GM12878 (cell line): ENCODE results near the gene FNDC3B. TPM values are rescaled to one million over a fixed set of nuclear protein-coding genes. Genes with fewer than 3 reads are reported as not detected.

Source experiments
- ATAC-seq: fragments of 200-7000 bp; cut with Tn5 transposase; 3 replicates; pipeline ENCODE4 v1.9.1; 2020; ENCODE audit warnings: mild to moderate bottlenecking, moderate library complexity
- BruUV-seq: library from RNA; stranded (reverse); fragments of 400-500 nt; replicated peaks from 2 replicates; lab custom pipeline; 2021; lab: Mats Ljungman, UMichigan
- CTCF ChIA-PET: fragments of 300-600 bp; sonication (Branson Sonifier 250); formaldehyde crosslinking; extraction: SDS; loops from one replicate; lab custom pipeline; 2021; ENCODE audit warnings: inconsistent platforms; lab: Yijun Ruan, JAX
- POLR2A ChIA-PET: fragments of 350-600 bp; formaldehyde crosslinking; extraction: SDS; loops from one replicate; lab custom pipeline; 2021; ENCODE audit warnings: inconsistent platforms; lab: Charles Lee
- RAD21 ChIA-PET: fragments of 300-600 bp; sonication (Branson Sonifier 250); formaldehyde crosslinking; loops from one replicate; lab custom pipeline; 2023; ENCODE audit warnings: antibody characterized with exemption; ENCODE audit not compliant: unreplicated experiment; lab: Charles Lee
- SMC1A ChIA-PET: fragments of 300-600 bp; sonication (Branson Sonifier 250); formaldehyde crosslinking; loops from one replicate; lab custom pipeline; 2023; ENCODE audit not compliant: unreplicated experiment, uncharacterized antibody; lab: Charles Lee
- DNase-seq: peaks from one replicate; pipeline ENCODE4 v3.0.0-alpha.2; 2011; ENCODE audit warnings: low read depth, low spot score
- FAIRE-seq: peaks from 3 replicates; lab custom pipeline; 2011; peaks lifted over from hg19 to GRCh38; lab: Jason Lieb, UNC
- H2AFZ ChIP-seq: 2 replicates; pipeline ENCODE4 v1.6.0; 2011; ENCODE audit warnings: low read depth, low read length, control low read depth; ENCODE audit not compliant: control insufficient read depth
- H3K27ac ChIP-seq: 2 replicates; pipeline ENCODE4 v1.5.1; 2011; ENCODE audit warnings: control low read depth; ENCODE audit not compliant: control insufficient read depth, insufficient read depth
- H3K27me3 ChIP-seq, 2 experiments: replicated peaks in 1 of 2; 2 replicates each; pipeline versions ENCODE4 v1.6.0 to v1.6.1; 2011; ENCODE audit warnings: low read length in 1 of 2; ENCODE audit not compliant: control insufficient read depth in 2 of 2, insufficient read depth in 2 of 2
- H3K36me3 ChIP-seq, 2 experiments: 2 replicates each; pipeline ENCODE4 v1.5.1; 2011; ENCODE audit warnings: low read length in 1 of 2; ENCODE audit not compliant: control insufficient read depth in 2 of 2, insufficient read depth in 2 of 2
- H3K4me1 ChIP-seq: 2 replicates; pipeline ENCODE4 v1.6.1; 2011; ENCODE audit warnings: mild to moderate bottlenecking, low read length, moderate library complexity, mixed read lengths; ENCODE audit not compliant: control insufficient read depth, insufficient read depth
- H3K4me2 ChIP-seq: 2 replicates; pipeline ENCODE4 v1.6.0; 2011; ENCODE audit warnings: control low read depth; ENCODE audit not compliant: control insufficient read depth, insufficient read depth
- H3K4me3 ChIP-seq: fragments of 200-600 bp; sonication (generic); 2 replicates; pipeline ENCODE4 v1.5.1; 2016
- H3K79me2 ChIP-seq: 2 replicates; pipeline ENCODE4 v1.6.0; 2011; ENCODE audit warnings: low read length; ENCODE audit not compliant: control insufficient read depth, insufficient read depth
- H3K9ac ChIP-seq: 2 replicates; pipeline ENCODE4 v1.8.0; 2011; ENCODE audit warnings: low read length, control low read depth, mixed read lengths; ENCODE audit not compliant: control insufficient read depth, insufficient read depth
- H3K9me3 ChIP-seq: replicated peaks from 3 replicates; pipeline ENCODE4 v1.5.1; 2011; ENCODE audit warnings: mild to moderate bottlenecking, low read length; ENCODE audit not compliant: control insufficient read depth, insufficient read depth
- H4K20me1 ChIP-seq: 2 replicates; pipeline ENCODE4 v1.6.0; 2011; ENCODE audit not compliant: control insufficient read depth, insufficient read depth
- CBX5 ChIP-seq: sonication (generic); IDR thresholded peaks from 2 replicates; pipeline ENCODE4 v1.6.1; 2016; ENCODE audit warnings: low read depth, moderate library complexity, mild to moderate bottlenecking, inconsistent platforms
- CREM ChIP-seq: IDR thresholded peaks from 2 replicates; pipeline ENCODE4 v1.6.1; 2014; ENCODE audit warnings: antibody characterized with exemption, low read depth
- E4F1 ChIP-seq: fragments of 450-650 bp; IDR thresholded peaks from 2 replicates; pipeline ENCODE4 v1.6.1; 2018; ENCODE audit warnings: borderline replicate concordance, mild to moderate bottlenecking; ENCODE audit not compliant: partially characterized antibody
- FOXK2 ChIP-seq: fragments of 450-650 bp; IDR thresholded peaks from 2 replicates; pipeline ENCODE4 v1.6.1; 2017; ENCODE audit warnings: mild to moderate bottlenecking, moderate library complexity
- HDAC2 ChIP-seq: fragments of 200-600 bp; sonication (generic); IDR thresholded peaks from 2 replicates; pipeline ENCODE4 v1.6.1; 2017
- IKZF2 ChIP-seq, 2 experiments: fragments of 450-650 bp; IDR thresholded peaks; 2 replicates each; pipeline ENCODE4 v1.6.1; 2017; ENCODE audit warnings: mild to moderate bottlenecking in 2 of 2, moderate library complexity in 2 of 2
- JUNB ChIP-seq: IDR thresholded peaks from 2 replicates; pipeline ENCODE4 v1.6.1; 2016; ENCODE audit warnings: antibody characterized with exemption, mild to moderate bottlenecking
- MTA2 ChIP-seq: fragments of 450-650 bp; IDR thresholded peaks from 2 replicates; pipeline ENCODE4 v1.6.1; 2016; ENCODE audit warnings: low read depth, mild to moderate bottlenecking, moderate library complexity
- NFIC ChIP-seq: IDR thresholded peaks from 2 replicates; pipeline ENCODE4 v1.6.1; 2012; ENCODE audit warnings: low read depth, mild to moderate bottlenecking, inconsistent platforms, low read length, moderate library complexity
- NKRF ChIP-seq: fragments of 450-650 bp; conservative IDR thresholded peaks from 2 replicates; pipeline ENCODE4 v1.6.1; 2017; ENCODE audit warnings: mild to moderate bottlenecking, moderate library complexity
- PAX8 ChIP-seq: fragments of 450-650 bp; IDR thresholded peaks from 2 replicates; pipeline ENCODE4 v1.6.1; 2017; ENCODE audit warnings: mild to moderate bottlenecking, moderate library complexity
- POLR2A ChIP-seq: IDR thresholded peaks from 2 replicates; pipeline ENCODE4 v1.6.1; 2011; ENCODE audit warnings: low read depth, mild to moderate bottlenecking, low read length
- RAD51 ChIP-seq: fragments of 450-650 bp; IDR thresholded peaks from 2 replicates; pipeline ENCODE4 v1.6.1; 2016; ENCODE audit warnings: moderate library complexity, mild to moderate bottlenecking, inconsistent platforms
- RELB ChIP-seq: fragments of 450-650 bp; IDR thresholded peaks from 2 replicates; pipeline ENCODE4 v1.6.1; 2017; ENCODE audit warnings: low read depth, mild to moderate bottlenecking, moderate library complexity
- RUNX3 ChIP-seq: IDR thresholded peaks from 2 replicates; pipeline ENCODE4 v1.6.1; 2012; ENCODE audit warnings: low read length, inconsistent platforms
- SMAD1 ChIP-seq: fragments of 450-650 bp; IDR thresholded peaks from 2 replicates; pipeline ENCODE4 v1.6.1; 2018; ENCODE audit warnings: mild to moderate bottlenecking, low read depth; ENCODE audit not compliant: partially characterized antibody
- YY1 ChIP-seq: IDR thresholded peaks from 2 replicates; pipeline ENCODE4 v1.6.1; 2011; ENCODE audit warnings: low read depth, mild to moderate bottlenecking, low read length
- ZNF207 ChIP-seq: fragments of 450-650 bp; IDR thresholded peaks from 2 replicates; pipeline ENCODE4 v1.6.1; 2014; ENCODE audit warnings: antibody characterized with exemption, mild to moderate bottlenecking, borderline replicate concordance
- WGBS: methylation state at CpG from one replicate; pipeline ENCODE4 v1.1.6; 2016; ENCODE audit warnings: low lambda C conversion rate; ENCODE audit not compliant: insufficient replicate concordance, insufficient coverage; ENCODE audit errors: missing lambda C conversion rate; 5-methylcytosine and 5-hydroxymethylcytosine counted together
- in situ Hi-C: fragments of 300-500 bp; cut with MboI; formaldehyde crosslinking; loops from 9 replicates; pipeline ENCODE4 v1.14.3; 2018; ENCODE audit warnings: mixed read lengths
- intact Hi-C: fragments of 100-400 bp; cut with micrococcal nuclease; formaldehyde crosslinking; loops from one replicate; pipeline ENCODE4 v1.14.2; 2022; ENCODE audit not compliant: unreplicated experiment
- polyA plus RNA-seq, 11 experiments: library from polyadenylated mRNA; depleted of rRNA in 4 of 11; unstranded in 6 of 11; stranded (reverse) in 5 of 11; fragments of >200 nt; fragmentation: Nextera tagmentation in 4 of 11; fragmentation: Illumina TruSeq in 1 of 11; extraction: Ambion mirVana in 4 of 11; extraction: Trizol in 1 of 11; gene quantifications; 1 replicate in 1 of 11; 2 replicates in 10 of 11; pipeline versions ENCODE4 v1.2.1 to v1.2.3, GENCODE V29; 2011 to 2016; ENCODE audit warnings: inconsistent platforms in 2 of 11, missing spikeins in 2 of 11, low read depth in 1 of 11
- total RNA-seq, 4 experiments: library from RNA; depleted of rRNA in 3 of 4; stranded (reverse); fragments of >200 nt in 3 of 4; fragmentation: Illumina TruSeq in 1 of 4; extraction: Trizol in 1 of 4; gene quantifications; 2 replicates each; pipeline versions ENCODE4 v1.2.1 to v1.2.3, GENCODE V29; 2013 to 2021

Gene FNDC3B
- total and polyA plus RNA-seq, 10 of the 15 experiments (the other 5 are each of a cell fraction or from before 2014, with no cell fraction given): 7.9 to 35.0 (median 18.5) TPM

- no peak for TF ChIP-seq NKRF
- no peak for TF ChIP-seq ZNF207
- TF ChIP-seq FOXK2: no peak
- no peak for TF ChIP-seq MTA2
Measured at GRCh38 chr3:172083995-172084409, 44.6 kb downstream of the FNDC3B start (continued).

GRCh38 chr3:172084871-172085556 lies 45.6 kb downstream of the FNDC3B start:
- no peak overlapping the region for H3K27ac ChIP-seq
- ChIA-PET CTCF (interaction anchor here (1.6 to 2.0 kb wide), 3 partner anchors 16 to 49 kb away, joined by 3 to 10 read pairs (median 4); no protein-coding TSS in a partner anchor), POLR2A (interaction anchor here (0.8 to 1.0 kb wide), 2 partner anchors 13 to 85 kb away, joined by 3 read pairs; no protein-coding TSS in a partner anchor), RAD21 (interaction anchor here (0.8 kb wide), 1 partner anchor 18 kb away, joined by 4 read pairs; no protein-coding TSS in a partner anchor), SMC1A (interaction anchor here (0.8 to 15.1 kb wide), 8 partner anchors 11 to 69 kb away, joined by 3 to 169 read pairs (median 4); no protein-coding TSS in a partner anchor)
- H2AFZ ChIP-seq: no peak overlapping the region
- H3K36me3 ChIP-seq: peaks cover 4 to 7% of the 10 kb centered on the region in 2 experiments; a peak in 3 of 4 replicates
- DNase-seq (no peak), FAIRE-seq (no peak), ATAC-seq (peak; percentile 33)
- H3K79me2 ChIP-seq: peaks cover 45% of the 10 kb centered on the region
- 78% methylated on average over 5 of the region's 5 CpGs for WGBS
- H3K27me3 ChIP-seq: no peaks in the 10 kb centered on the region
- no peaks in the 10 kb centered on the region; the same call in 2 of the 3 replicates for H3K9me3 ChIP-seq
- peaks cover 17% of the 10 kb centered on the region for H3K4me1 ChIP-seq
- no peak overlapping the region for H3K4me3 ChIP-seq
- intact Hi-C loops: no loop called here
- no peak overlapping the region for H3K9ac ChIP-seq
- in situ Hi-C loops: no loop called here
- TSS peak; percentile 3 for BruUV-seq
- no peak overlapping the region for H3K4me2 ChIP-seq
- H4K20me1 ChIP-seq: no peaks in the 10 kb centered on the region
- peak; percentile 71; the same call in 1 of the 2 replicates for TF ChIP-seq RUNX3
- TF ChIP-seq IKZF2 (IDR thresholded peaks at IDR 0.05): peak in 1 of 2 experiments; percentile 13; a peak in 1 of 4 replicates
- TF ChIP-seq HDAC2: no peak
- peak; percentile 72 for TF ChIP-seq JUNB
- TF ChIP-seq POLR2A: no peak
- peak; percentile 45; the same call in 1 of the 2 replicates for TF ChIP-seq CREM
- TF ChIP-seq NFIC: peak; percentile 25; the same call in 1 of the 2 replicates
- no peak for TF ChIP-seq E4F1
- TF ChIP-seq PAX8: no peak
- TF ChIP-seq RELB: no peak
- no peak for TF ChIP-seq YY1
- no peak for TF ChIP-seq RAD51
- no peak for TF ChIP-seq MTA2
- no peak for TF ChIP-seq SMAD1
- no peak for TF ChIP-seq CBX5
